ENCODE measurements around the gene YPEL1.
"Not testable (repeated sequence)": the region's sequence is repeated elsewhere in the genome, so short reads cannot be mapped to it uniquely, and the experiment has no call there.

Gene YPEL1

GRCh38 chr22:21682385-21683175, 53.0 kb downstream of the YPEL1 start:
- DNase-seq (ENCODE audit: low spot score) = no peak

GRCh38 chr22:21681566-21682370, 53.8 kb downstream of the YPEL1 start:
- DNase-seq (ENCODE audit: low spot score) = no peak

- DNase-seq (ENCODE audit: low spot score) = no peak
These were observed 54.6 kb downstream of the YPEL1 start for GRCh38 chr22:21680830-21681565.

- DNase-seq (ENCODE audit: low spot score) = no peak
These were observed 56.2 kb downstream of the YPEL1 start for GRCh38 chr22:21679383-21679782.

- not testable (repeated sequence) for DNase-seq (ENCODE audit: low spot score)
These were observed 56.8 kb downstream of the YPEL1 start for GRCh38 chr22:21678842-21679241.

GRCh38 chr22:21677606-21678443, 57.8 kb downstream of the YPEL1 start:
- DNase-seq (ENCODE audit: low spot score) = no peak

- no peak for DNase-seq (ENCODE audit: low spot score)
These were observed 60.9 kb downstream of the YPEL1 start for GRCh38 chr22:21674638-21675245.

GRCh38 chr22:21673534-21674321, 61.9 kb downstream of the YPEL1 start:
- DNase-seq (ENCODE audit: low spot score) = no peak

- no peak for DNase-seq (ENCODE audit: low spot score)
These were observed 63.4 kb downstream of the YPEL1 start for GRCh38 chr22:21672107-21672629.

GRCh38 chr22:21669026-21669425, 66.6 kb downstream of the YPEL1 start:
- DNase-seq (ENCODE audit: low spot score) = no peak

- DNase-seq (ENCODE audit: low spot score) = no peak
These were observed 68.8 kb downstream of the YPEL1 start for GRCh38 chr22:21666786-21667185.

- DNase-seq (ENCODE audit: low spot score) = no peak
These were observed 70.3 kb downstream of the YPEL1 start for GRCh38 chr22:21665047-21665851.

- no peak for DNase-seq (ENCODE audit: low spot score)
These were observed 71.9 kb downstream of the YPEL1 start for GRCh38 chr22:21663738-21664137.

GRCh38 chr22:21661991-21662390, 73.6 kb downstream of the YPEL1 start:
- DNase-seq (ENCODE audit: low spot score) = no peak

- DNase-seq (ENCODE audit: low spot score) = no peak
These were observed 74.7 kb downstream of the YPEL1 start for GRCh38 chr22:21660904-21661303.

GRCh38 chr22:21659864-21660525, 75.6 kb downstream of the YPEL1 start:
- no peak for DNase-seq (ENCODE audit: low spot score)

GRCh38 chr22:21657360-21658032, 78.1 kb downstream of the YPEL1 start:
- peak; percentile 66 for DNase-seq (ENCODE audit: low spot score)

- DNase-seq (ENCODE audit: low spot score) = no peak
These were observed 78.6 kb downstream of the YPEL1 start for GRCh38 chr22:21657020-21657359.
